Activated T-cell treated with anti-CD3 and anti-CD28 coated beads, Interleukin-2, amount 50 U/mL, for 48 hours (primary cell): ENCODE data around the gene GTF3C1.
"Not testable (repeated sequence)": the region's sequence is repeated elsewhere in the genome, so short reads cannot be mapped to it uniquely, and the experiment has no call there.

Experiments
- DNase-seq, 2 experiments: peaks; one replicate each; pipeline ENCODE4 v3.0.0-alpha.2; 2020

Gene GTF3C1

GRCh38 chr16:27437946-27438345 lies 111.8 kb downstream of the GTF3C1 start:
- peak; percentile 0 to 10 for DNase-seq

- DNase-seq: peak; percentile 9 to 10
These were observed 112.6 kb downstream of the GTF3C1 start for GRCh38 chr16:27436921-27437650.

- DNase-seq: peak in 1 of 2 experiments; percentile 12
These were observed 113.6 kb downstream of the GTF3C1 start for GRCh38 chr16:27436065-27436464.

- peak; percentile 5 to 10 for DNase-seq
These were observed 114.6 kb downstream of the GTF3C1 start for GRCh38 chr16:27435146-27435545.

GRCh38 chr16:27434141-27435051 lies 115.3 kb downstream of the GTF3C1 start:
- DNase-seq: peak; percentile 10 to 15

GRCh38 chr16:27433636-27434035 lies 116.1 kb downstream of the GTF3C1 start:
- peak in 1 of 2 experiments; percentile 3 for DNase-seq

GRCh38 chr16:27433191-27433590 lies 116.5 kb downstream of the GTF3C1 start:
- DNase-seq: not testable (repeated sequence)

GRCh38 chr16:27432558-27432957 lies 117.2 kb downstream of the GTF3C1 start:
- DNase-seq: peak in 1 of 2 experiments; percentile 13

GRCh38 chr16:27431773-27432532 lies 117.8 kb downstream of the GTF3C1 start:
- peak; percentile 25 to 28 for DNase-seq

GRCh38 chr16:27430923-27431484 lies 118.7 kb downstream of the GTF3C1 start:
- peak; percentile 34 to 44 for DNase-seq

GRCh38 chr16:27430512-27430911 lies 119.2 kb downstream of the GTF3C1 start:
- DNase-seq: no peak

GRCh38 chr16:27429981-27430441 lies 119.7 kb downstream of the GTF3C1 start:
- DNase-seq: peak; percentile 17 to 19

- DNase-seq: peak; percentile 17 to 21
These were observed 120.3 kb downstream of the GTF3C1 start for GRCh38 chr16:27429330-27429871.

GRCh38 chr16:27428026-27428785 lies 121.5 kb downstream of the GTF3C1 start:
- peak; percentile 23 to 25 for DNase-seq

GRCh38 chr16:27427538-27427937 lies 122.2 kb downstream of the GTF3C1 start:
- DNase-seq: peak in 1 of 2 experiments; percentile 11

GRCh38 chr16:27426423-27427408 lies 123.0 kb downstream of the GTF3C1 start:
- peak; percentile 80 to 85 for DNase-seq

- no peak for DNase-seq
These were observed 123.8 kb downstream of the GTF3C1 start for GRCh38 chr16:27425961-27426360.

GRCh38 chr16:27424772-27425498 lies 124.8 kb downstream of the GTF3C1 start:
- DNase-seq: peak; percentile 16 to 18
